GM15510 (cell line): ENCODE measurements around the gene NRDC.

Experiments used
- POLR2A ChIP-seq: IDR thresholded peaks from 3 replicates; pipeline ENCODE4 v1.6.1; 2011; ENCODE audit warnings: borderline replicate concordance; ENCODE audit not compliant: insufficient read length; ENCODE audit errors: extremely low read depth

Gene NRDC

GRCh38 chr1:51859333-51859732 is 19.2 kb downstream of the NRDC start:
- no peak for TF ChIP-seq POLR2A

DNA sequence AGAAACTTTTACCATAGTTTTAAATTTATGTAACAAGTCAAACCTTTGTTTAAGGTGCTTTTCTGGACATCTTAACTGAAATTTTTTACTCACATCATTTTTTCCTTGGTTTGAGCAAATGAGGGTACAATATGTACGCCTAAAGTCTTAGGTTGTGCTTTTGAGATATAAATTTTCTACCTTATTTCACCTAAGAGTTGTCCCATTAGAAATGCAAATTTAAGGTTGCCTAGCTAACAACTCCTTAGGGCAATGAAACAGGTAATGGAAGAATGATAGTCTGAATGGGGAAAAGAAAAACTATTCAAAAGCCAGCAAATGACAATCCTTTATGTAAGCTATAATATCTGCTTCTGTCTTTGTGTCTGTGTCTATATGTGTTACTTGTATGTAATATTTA is 19.6 kb downstream of the NRDC start:
- no peak for TF ChIP-seq POLR2A

DNA sequence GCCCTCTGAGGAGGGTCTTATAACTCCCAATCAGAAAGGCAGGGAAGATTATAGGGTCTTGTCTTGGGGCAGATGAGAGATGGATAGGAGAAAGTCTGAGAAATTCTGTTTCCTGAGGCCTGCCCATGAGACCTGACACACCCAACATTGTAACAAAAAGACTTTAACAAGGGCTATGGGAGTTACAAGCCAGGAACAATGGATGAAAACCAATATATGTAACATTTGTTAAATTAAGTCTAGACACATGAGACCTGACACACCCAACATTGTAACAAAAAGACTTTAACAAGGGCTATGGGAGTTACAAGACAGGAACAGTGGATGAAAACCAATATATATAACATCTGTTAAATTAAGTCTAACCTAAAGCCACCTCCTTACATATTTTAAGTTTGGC is 21.8 kb downstream of the NRDC start:
- TF ChIP-seq POLR2A = no peak

- TF ChIP-seq POLR2A = no peak
These were observed 22.9 kb downstream of the NRDC start for GRCh38 chr1:51855624-51856023.

DNA sequence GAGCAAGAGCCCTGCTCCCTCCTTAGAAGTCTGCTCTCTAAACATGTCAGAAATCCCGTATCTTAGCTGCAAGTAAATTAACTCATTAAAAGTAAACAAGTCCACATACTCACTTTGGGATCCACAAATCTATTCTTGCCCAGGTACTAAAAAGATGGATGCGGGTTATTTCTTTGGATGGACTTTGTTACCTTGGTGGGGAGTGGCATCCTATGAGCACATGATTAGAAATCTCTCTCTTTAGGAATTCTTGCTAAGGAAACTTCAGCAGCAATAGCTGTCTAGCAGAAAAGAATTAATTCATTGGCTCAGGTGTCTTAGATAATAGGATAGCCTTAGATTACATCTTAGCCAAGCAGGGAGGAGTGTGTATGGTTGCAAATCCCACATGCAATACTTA is 25.2 kb downstream of the NRDC start:
- no peak for TF ChIP-seq POLR2A

DNA sequence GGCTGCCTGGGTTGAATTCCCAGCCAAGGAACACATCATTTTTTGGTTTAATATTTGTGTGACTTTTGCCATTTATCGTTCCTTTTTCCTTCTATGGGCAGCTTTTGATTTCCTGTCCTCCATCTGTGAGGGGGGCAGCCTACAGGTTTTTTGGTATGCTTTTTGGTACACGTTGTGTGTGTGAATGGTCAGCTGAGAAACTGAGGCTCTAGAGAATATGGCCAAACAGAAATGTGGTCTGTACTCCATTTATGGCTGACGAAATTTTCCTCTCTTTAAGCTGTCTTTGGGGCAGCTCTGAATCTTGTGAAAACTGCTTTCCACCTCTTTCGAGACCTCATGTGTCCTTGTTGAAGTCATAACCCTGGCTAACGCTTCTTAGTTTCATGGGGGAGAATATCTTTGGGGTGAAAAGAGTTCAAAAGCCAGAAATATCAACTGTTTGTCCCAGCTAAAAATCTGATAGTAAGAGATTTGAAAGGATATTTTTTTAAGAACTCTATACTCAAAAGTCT is 26.6 kb downstream of the NRDC start:
- no peak for TF ChIP-seq POLR2A

GRCh38 chr1:51850420-51851223 is 27.9 kb downstream of the NRDC start:
- TF ChIP-seq POLR2A = no peak

DNA sequence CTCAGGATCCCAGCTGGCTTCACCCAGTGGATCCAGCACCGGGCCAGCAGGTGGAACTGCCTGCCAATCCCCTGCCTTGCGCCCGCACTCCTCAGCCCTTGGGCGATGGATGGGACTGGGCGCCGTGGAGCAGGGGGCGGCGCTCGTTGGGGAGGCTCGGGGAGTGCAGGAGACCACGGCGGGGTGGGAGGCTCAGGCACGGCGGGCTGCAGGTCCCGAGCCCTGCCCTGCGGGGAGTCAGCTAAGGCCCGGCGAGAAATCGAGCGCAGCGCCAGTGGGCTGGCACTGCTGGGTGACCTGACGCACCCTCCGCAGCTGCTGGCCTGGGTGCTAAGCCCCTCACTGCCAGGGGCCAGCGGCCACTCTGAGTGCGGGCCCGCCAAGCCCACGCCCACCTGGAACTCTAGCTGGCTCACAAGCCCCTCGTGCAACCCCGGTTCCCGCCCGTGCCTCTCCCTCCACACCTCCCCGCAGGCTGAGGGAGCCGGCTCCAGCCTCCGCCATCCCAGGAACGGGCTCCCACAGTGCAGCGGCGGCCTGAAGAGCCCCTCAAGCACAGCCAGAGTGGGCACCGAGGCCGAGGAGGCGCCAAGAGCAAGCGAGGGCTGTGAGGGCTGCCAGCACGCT is 31.1 kb downstream of the NRDC start:
- TF ChIP-seq POLR2A = no peak

DNA sequence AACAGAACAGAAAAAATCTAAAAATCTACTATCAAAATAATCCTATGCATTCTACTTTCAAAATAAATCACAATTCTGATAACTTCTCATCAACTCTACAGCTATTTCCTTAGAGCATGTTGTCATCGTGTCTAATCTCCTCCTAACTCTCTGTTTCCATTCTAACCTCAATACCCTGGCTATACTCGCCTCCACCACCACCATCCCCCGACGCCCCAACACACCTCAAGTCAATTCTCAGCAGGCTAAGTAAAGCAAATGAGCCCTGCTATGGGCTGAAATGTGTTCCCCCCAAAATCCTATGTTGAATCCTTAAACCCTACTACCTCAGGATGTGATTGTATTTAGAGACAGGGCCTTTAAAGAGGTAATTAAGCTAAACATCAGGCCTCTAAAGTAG is 34.6 kb downstream of the NRDC start:
- TF ChIP-seq POLR2A = no peak

DNA sequence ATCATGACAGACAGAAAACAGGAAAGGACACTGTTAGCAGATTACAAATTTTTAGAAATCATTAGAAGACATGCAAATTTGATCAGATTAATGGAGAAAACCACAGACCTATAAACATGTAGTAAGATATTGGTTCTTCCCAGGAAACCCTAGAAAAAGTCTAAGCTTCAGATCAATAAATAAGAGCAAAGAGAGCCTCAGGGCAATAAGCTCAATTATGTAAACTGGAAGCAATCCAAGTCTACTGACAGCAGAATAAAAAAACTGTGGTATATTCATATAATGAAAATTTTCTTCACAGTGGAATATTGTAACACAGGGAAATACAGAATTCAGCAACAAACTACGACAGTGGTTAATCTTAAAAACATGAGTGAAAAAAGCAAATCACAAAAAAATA is 36.3 kb downstream of the NRDC start:
- no peak for TF ChIP-seq POLR2A

DNA sequence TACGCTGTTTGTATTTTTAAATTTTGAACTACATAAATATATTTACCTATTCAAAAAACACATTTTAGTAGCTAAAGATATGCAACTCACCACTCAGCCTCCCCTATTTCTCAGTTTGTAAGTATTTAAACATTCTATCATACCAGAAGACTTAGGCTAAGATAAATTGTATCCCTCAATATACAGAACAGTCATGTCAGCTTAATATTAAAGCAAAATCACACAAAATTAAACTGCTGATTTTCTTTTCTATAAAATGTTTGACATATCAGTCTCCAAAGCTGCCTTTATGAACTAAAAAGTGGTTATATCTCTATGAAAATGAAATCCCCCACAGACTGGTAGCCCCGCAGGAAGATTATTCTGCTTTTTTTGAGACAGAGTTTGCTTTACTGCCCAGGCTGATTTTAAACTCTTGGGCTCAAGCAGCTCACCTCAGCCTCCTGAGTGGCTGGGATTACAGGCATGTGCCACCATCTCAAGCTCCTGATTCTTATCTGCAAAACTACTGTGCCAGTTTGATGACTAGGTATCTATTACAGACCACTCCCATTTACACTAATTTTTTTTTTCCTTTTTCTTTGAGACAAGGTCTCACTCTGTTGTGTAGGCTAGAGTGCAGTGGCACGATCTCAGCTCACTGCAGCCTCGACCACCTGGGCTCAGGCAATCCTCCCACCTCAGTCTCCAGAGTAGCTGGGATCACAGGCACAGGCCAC is 37.6 kb downstream of the NRDC start:
- TF ChIP-seq POLR2A = no peak

DNA sequence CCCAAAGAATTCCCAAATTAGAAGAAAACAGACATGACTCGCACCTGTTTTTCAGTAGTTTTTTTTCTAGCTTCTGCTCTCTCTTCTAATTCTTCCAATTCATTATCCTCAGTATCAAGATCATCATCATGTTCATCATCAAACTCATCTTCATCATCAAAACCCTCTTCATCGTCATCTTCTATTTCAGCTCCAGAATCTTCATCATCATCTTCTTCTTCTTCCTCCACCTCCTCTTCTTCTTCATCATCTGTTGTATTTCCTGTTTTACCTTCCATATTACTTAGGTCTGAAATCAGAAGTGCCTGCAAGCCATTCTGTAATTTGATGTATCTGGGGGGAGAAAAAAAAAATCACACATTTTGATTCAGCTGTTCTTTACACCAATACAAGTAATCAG is 38.3 kb downstream of the NRDC start:
- no peak for TF ChIP-seq POLR2A

GRCh38 chr1:51839094-51839493 is 39.4 kb downstream of the NRDC start:
- no peak for TF ChIP-seq POLR2A

- TF ChIP-seq POLR2A = no peak
These were observed 41.3 kb downstream of the NRDC start for GRCh38 chr1:51837243-51837642.

GRCh38 chr1:51833700-51834099 is 44.8 kb downstream of the NRDC start:
- TF ChIP-seq POLR2A = no peak
